Thyroid gland (tissue), 4 donors: ENCODE measurements around the gene ARHGEF10L.

Experiments
- POLR2A ChIP-seq, 2 donors: fragments of 450-650 bp; IDR thresholded peaks; one replicate each; pipeline ENCODE4 v1.6.1; 2017; ENCODE audit warnings: antibody characterized with exemption in 2 of 2, mild to moderate bottlenecking in 2 of 2, moderate library complexity in 1 of 2
- TF ChIP-seq, protein P1 (sequence below), 6 experiments: fragments of 200-600 bp in 3 of 6; fragments of 450-650 bp in 3 of 6; sonication (generic) in 3 of 6; IDR thresholded peaks; one replicate each; pipeline ENCODE4 v1.5.1; 2016 to 2019; ENCODE audit warnings: antibody characterized with exemption in 6 of 6, mild to moderate bottlenecking in 2 of 6, inconsistent platforms in 1 of 6, moderate library complexity in 1 of 6

GRCh38 chr1:17643861-17644703, 104.6 kb downstream of the ARHGEF10L start:
- TF ChIP-seq, protein P1, sequence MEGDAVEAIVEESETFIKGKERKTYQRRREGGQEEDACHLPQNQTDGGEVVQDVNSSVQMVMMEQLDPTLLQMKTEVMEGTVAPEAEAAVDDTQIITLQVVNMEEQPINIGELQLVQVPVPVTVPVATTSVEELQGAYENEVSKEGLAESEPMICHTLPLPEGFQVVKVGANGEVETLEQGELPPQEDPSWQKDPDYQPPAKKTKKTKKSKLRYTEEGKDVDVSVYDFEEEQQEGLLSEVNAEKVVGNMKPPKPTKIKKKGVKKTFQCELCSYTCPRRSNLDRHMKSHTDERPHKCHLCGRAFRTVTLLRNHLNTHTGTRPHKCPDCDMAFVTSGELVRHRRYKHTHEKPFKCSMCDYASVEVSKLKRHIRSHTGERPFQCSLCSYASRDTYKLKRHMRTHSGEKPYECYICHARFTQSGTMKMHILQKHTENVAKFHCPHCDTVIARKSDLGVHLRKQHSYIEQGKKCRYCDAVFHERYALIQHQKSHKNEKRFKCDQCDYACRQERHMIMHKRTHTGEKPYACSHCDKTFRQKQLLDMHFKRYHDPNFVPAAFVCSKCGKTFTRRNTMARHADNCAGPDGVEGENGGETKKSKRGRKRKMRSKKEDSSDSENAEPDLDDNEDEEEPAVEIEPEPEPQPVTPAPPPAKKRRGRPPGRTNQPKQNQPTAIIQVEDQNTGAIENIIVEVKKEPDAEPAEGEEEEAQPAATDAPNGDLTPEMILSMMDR (IDR thresholded peaks at IDR 0.05): no peak
- no peak for TF ChIP-seq POLR2A (IDR thresholded peaks at IDR 0.05)
